Thymus (tissue), 11 donors: ENCODE measurements around the gene ITPK1. TPM values are rescaled to one million over a fixed set of nuclear protein-coding genes. Genes with fewer than 3 reads are reported as not detected.
"Not testable (repeated sequence)": the region's sequence is repeated elsewhere in the genome, so short reads cannot be mapped to it uniquely, and the experiment has no call there.

Experiments
- DNase-seq, 9 donors: peaks; one replicate each; pipeline ENCODE4 v3.0.0-alpha.2; 2013; ENCODE audit warnings: low spot score in 9 of 9, low read depth in 6 of 9, missing footprints in 1 of 9
- H3K27ac ChIP-seq, 2 donors: one replicate each; pipeline ENCODE4 v1.5.1; 2013; ENCODE audit warnings: control low read depth in 1 of 2, low read depth in 1 of 2, low read length in 1 of 2, mild to moderate bottlenecking in 1 of 2, moderate library complexity in 1 of 2
- H3K27me3 ChIP-seq, 2 donors: one replicate each; pipeline ENCODE4 v1.5.1; 2013; ENCODE audit warnings: low read length in 1 of 2; ENCODE audit not compliant: control insufficient read depth in 2 of 2, insufficient read depth in 1 of 2
- H3K36me3 ChIP-seq, 2 donors: one replicate each; pipeline ENCODE4 v1.5.1; 2013; ENCODE audit warnings: low read length in 1 of 2, mild to moderate bottlenecking in 1 of 2, moderate library complexity in 1 of 2; ENCODE audit not compliant: control insufficient read depth in 2 of 2, insufficient read depth in 2 of 2
- H3K4me1 ChIP-seq, 2 donors: one replicate each; pipeline ENCODE4 v1.5.1; 2013; ENCODE audit warnings: low read length in 2 of 2; ENCODE audit not compliant: control insufficient read depth in 2 of 2, insufficient read depth in 2 of 2
- H3K4me3 ChIP-seq, 2 donors: one replicate each; pipeline ENCODE4 v1.5.1; 2013; ENCODE audit warnings: low read length in 2 of 2, control low read depth in 1 of 2, mild to moderate bottlenecking in 1 of 2
- H3K9me3 ChIP-seq, 2 donors: one replicate each; pipeline ENCODE4 v1.5.1; 2013; ENCODE audit warnings: low read length in 1 of 2, mild to moderate bottlenecking in 1 of 2; ENCODE audit not compliant: control insufficient read depth in 2 of 2, insufficient read depth in 1 of 2
- WGBS: extraction: QIAGEN DNeasy Blood & Tissue Kit; methylation state at CpG from one replicate; pipeline ENCODE4 v1.1.7; 2013; 5-methylcytosine and 5-hydroxymethylcytosine counted together
- polyA plus RNA-seq: library from polyadenylated mRNA; stranded (reverse); fragments of 200-250 nt; gene quantifications from one replicate; pipeline ENCODE4 v1.2.3, GENCODE V29; 2013
- total RNA-seq: library from RNA; stranded (reverse); fragments of 120-200 nt; gene quantifications from one replicate; pipeline ENCODE4 v1.2.4, GENCODE V29; 2013
- donor health status: healthy.

Gene ITPK1
- total and polyA plus RNA-seq, 2 donors: 9.5 to 20.9 TPM

DNA sequence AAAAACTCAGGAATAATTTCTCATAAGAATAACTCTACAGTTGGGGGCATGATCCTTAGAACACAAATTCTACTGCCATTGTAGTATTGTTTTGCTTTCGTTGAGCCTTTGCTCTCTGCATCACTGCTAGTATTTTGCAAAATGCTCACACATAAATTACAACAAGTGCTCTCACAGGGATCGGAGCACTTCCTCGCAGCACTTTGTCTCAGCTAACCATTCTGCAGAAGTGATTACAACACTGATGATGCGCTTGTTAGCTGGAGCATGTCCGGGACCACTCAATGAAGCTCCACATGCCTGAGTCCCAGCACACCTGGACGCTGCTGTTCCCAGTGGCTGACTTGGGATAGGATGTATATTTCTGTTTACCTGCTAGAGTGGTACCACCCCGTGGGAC lies 37.4 kb upstream of the ITPK1 start:
- H3K4me3 ChIP-seq: no peak overlapping the region
- no peaks in the 10 kb centered on the region for H3K9me3 ChIP-seq
- H3K27me3 ChIP-seq: no peaks in the 10 kb centered on the region
- whole genome bisulfite sequencing: 89% methylated on average over 7 of the region's 7 CpGs
- H3K27ac ChIP-seq: no peak overlapping the region
- no peaks in the 10 kb centered on the region for H3K36me3 ChIP-seq
- DNase-seq: no peak
- no peaks in the 10 kb centered on the region for H3K4me1 ChIP-seq

DNA sequence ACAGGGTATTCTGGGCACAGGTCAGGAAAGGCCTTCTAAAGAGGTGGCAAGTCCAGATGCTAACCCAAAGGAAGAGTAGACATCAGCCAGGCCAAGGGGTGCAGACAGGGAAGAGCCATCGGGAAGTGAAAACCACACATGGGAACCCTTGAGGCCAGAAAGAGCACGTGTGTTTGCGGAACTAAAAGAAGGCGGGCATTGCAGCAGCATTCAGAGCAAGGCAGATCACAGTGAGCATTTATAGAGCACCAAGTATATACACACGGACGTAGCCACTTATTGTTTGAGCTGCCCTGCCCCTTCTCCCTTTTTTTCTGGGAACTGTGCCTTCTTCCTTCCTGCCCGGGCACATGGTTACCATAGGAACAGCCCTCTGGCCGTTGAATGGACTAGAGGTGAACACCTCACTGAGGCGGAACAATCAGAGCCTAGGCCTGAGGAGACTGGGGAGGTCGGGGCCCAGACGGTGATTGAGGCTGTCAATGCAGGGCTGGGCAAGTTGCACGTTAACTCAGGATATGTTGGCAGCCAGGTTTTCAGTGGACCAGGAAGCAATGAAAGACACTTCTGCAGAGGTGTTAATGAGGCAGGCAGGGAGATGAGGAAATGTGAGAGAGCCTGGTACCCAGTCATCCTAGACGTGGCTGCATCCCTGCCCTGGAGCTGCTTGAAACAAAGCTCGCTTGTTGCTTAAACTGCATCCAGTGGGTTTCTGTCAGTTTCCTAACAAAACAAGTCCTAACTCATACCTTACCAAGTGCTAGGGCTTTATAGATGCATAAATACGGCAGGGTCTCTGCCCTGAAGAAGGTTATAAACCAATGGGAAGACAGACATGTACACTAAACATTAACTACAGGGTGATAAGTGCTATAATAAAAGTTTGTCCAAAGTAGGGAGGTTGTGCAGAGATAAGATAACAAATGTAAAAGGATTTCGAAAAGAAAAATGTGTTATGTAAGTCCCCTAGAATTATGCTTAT lies 34.8 kb upstream of the ITPK1 start:
- Histone ChIP-seq H3K27ac (no peak overlapping the region), H3K27me3 (no peaks in the 10 kb centered on the region), H3K4me3 (no peak overlapping the region), H3K9me3 (no peaks in the 10 kb centered on the region), H3K4me1 (no peaks in the 10 kb centered on the region), H3K36me3 (no peaks in the 10 kb centered on the region)
- 68% methylated on average over 16 of the region's 16 CpGs for WGBS
- no peak for DNase-seq

DNA sequence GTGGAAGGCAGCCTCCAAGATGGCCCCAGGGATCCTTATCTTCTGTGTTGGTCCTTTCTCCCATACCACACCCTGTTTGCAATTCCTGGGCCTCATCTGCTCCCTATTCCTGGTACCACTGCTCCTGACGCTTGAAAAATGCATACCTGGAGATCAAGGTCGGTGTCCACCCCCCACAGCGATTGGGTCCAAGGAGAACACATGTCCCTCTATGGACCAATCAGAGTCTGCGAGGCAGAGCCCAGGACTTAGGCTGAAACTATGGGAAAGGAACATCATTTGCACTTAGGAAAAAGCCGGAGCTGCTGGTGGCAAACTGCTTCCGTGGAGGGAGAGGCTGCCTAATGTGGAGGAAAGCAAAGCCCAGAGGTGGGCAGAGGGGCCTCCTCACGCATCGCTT lies 33.3 kb upstream of the ITPK1 start:
- no peaks in the 10 kb centered on the region for H3K36me3 ChIP-seq
- DNase-seq: no peak
- no peaks in the 10 kb centered on the region for H3K27me3 ChIP-seq
- no peaks in the 10 kb centered on the region for H3K9me3 ChIP-seq
- WGBS: 98% methylated on average over 8 of the region's 8 CpGs
- H3K4me3 ChIP-seq: no peak overlapping the region
- no peak overlapping the region for H3K27ac ChIP-seq
- no peaks in the 10 kb centered on the region for H3K4me1 ChIP-seq

DNA sequence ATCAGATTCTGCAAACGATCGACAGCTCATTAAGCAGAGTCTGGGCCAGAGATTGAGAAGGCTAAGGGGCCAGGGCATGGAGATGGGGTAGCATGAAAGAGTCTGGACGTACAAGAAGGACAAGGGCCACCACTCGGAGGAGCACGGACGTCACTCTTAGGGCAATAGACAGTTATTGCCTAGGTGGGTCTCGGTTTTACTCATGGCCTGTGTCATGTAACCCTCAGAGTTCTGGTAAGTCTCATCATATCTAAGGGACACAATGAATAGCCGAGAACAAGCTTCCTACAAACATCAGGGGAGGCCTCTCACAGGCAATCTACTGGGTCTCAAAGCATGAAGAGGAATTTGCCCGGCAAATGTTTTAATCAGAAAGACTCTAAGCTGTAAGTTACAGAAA lies 30.4 kb upstream of the ITPK1 start:
- Histone ChIP-seq H3K27me3 (no peaks in the 10 kb centered on the region), H3K36me3 (no peaks in the 10 kb centered on the region), H3K9me3 (no peaks in the 10 kb centered on the region), H3K27ac (no peak overlapping the region), H3K4me1 (no peaks in the 10 kb centered on the region), H3K4me3 (no peak overlapping the region)
- 94% methylated on average over 9 of the region's 9 CpGs for WGBS
- DNase-seq: no peak

DNA sequence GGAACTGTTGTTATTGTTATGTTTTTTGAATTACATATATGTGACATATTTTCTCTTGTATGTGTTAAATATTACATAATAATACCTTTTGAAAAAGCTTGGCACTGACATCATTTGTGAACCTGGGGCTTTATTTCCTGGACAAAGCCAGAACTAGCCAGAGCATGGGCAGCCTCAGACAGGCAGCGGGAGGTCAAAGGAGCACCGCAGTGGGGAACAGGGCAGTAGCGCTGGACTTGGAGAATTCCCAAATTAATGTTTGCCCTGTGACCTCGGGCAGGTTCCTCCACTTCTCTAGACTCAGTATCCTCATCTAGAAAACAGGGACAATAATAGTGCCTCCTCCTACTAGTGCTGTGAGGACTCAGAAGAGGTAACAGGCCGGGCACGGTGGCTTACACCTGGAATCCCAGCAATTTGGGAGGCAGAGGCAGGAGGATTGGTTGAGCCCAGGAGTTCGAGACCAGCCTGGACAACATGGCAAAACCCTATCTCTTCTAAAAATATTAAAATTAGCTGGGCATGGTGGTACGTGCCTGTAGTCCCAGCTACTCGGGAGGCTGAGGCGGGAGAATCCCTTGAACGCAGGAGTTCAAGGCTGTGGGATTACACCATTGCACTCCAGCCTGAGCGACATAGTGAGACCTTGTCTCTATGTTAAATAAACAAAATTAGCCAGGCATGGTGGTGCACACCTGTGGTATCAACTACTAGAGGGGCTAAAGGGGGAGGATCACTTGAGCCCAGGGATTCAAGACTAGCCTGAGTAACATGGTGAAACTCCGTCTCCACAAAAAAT lies 27.3 kb upstream of the ITPK1 start:
- Histone ChIP-seq H3K36me3 (no peaks in the 10 kb centered on the region), H3K4me3 (no peak overlapping the region), H3K27ac (no peak overlapping the region), H3K4me1 (peaks cover 0 to 2% of the 10 kb centered on the region in 2 donors), H3K27me3 (no peaks in the 10 kb centered on the region), H3K9me3 (no peaks in the 10 kb centered on the region)
- DNase-seq: no peak
- 77% methylated on average over 13 of the region's 13 CpGs for WGBS

DNA sequence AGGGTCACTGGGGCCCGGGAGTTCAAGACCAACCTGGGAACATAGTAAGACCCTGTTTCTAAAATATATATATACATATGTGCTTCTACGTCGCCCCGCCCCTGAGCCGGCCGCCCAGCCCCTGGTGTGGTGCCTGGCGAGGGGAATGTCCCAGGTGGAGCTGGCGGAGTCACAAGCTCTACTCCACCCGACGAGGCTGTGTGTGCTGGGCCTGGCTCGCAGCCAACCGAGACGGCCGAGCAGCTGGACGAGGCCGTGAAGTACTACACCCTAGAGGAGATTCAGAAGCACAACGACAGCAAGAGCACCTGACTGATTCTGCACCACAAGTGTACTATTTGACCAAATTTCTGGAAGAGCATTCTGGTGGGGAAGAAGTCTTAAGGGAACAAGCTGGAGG lies 22.1 kb upstream of the ITPK1 start:
- Histone ChIP-seq H3K27ac (no peak overlapping the region), H3K27me3 (no peaks in the 10 kb centered on the region), H3K4me3 (no peak overlapping the region), H3K36me3 (no peaks in the 10 kb centered on the region), H3K9me3 (no peaks in the 10 kb centered on the region), H3K4me1 (peaks cover 0 to 2% of the 10 kb centered on the region in 2 donors)
- no peak for DNase-seq
- 85% methylated on average over 17 of the region's 17 CpGs for WGBS

DNA sequence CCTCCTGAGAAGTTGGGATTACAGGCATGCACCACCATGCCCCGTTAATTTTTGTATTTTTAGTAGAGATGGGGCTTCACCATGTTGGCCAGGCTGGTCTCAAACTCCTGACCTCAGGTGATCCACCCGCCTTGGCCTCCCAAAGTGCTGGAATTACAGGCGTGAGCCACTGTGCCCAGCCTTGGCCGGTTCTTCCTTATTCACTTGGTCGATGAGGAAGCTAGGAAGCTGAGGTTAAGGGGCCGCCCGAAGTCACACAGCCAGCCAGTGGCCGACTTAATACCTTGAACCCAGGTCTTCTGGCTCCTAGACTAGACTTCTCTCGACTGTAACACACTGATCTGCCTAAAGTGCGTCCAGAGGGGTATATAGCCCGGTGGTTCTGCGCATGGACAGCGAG lies 20.8 kb upstream of the ITPK1 start:
- not testable (repeated sequence) for DNase-seq, H3K4me3 ChIP-seq, H3K36me3 ChIP-seq, H3K4me1 ChIP-seq, H3K27ac ChIP-seq, H3K9me3 ChIP-seq, H3K27me3 ChIP-seq
- WGBS: 79% methylated on average over 13 of the region's 13 CpGs

DNA sequence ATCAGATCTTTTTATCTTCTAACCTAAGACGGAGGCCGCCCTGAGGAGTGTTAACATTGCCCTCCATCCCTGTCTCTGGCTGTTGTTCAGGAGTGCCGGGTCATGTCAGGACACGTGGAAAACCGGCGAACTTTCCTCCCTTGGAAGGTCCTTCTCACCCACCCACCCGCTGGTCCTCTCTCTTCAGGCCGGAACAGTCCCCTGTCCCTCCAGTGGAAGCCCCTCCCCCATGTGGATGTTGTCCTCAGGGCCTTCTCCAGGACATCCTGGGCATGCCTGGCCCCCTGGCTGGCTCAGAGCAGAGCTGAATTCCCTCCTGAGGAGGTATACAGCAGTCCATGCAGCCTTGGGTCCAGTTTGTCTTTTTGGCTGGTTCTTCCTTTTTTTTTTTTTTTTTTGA lies 20.3 kb upstream of the ITPK1 start:
- 92% methylated on average over 8 of the region's 8 CpGs for WGBS

DNA sequence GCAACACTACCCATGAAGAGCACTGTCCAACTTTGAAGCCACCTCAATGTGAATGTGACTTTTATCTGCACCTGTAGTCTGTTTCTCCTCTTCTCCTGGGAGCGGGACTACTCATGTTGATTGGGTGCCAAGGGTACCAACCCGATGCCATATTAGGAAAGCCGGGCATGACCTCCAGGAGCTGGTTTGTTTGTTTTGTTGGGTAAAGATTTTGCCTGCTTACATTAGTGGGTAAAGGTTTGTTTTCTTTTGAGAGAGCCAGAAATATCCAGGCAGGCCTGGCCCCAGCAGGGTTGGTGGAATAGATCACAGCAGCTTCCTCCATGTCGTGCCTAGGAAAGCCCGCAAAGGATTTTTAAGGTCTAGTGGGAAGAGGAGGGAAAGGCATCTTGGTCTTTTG lies 19.7 kb upstream of the ITPK1 start:
- Histone ChIP-seq H3K4me1 (peaks cover 0 to 2% of the 10 kb centered on the region in 2 donors), H3K36me3 (no peaks in the 10 kb centered on the region), H3K27me3 (no peaks in the 10 kb centered on the region), H3K4me3 (no peak overlapping the region), H3K27ac (no peak overlapping the region), H3K9me3 (no peaks in the 10 kb centered on the region)
- no peak for DNase-seq
- WGBS: 97% methylated on average over 5 of the region's 5 CpGs

More for the DNA sequence above, 20.3 kb upstream of the ITPK1 start:
- Histone ChIP-seq H3K36me3 (no peaks in the 10 kb centered on the region), H3K9me3 (no peaks in the 10 kb centered on the region), H3K4me1 (peaks cover 0 to 2% of the 10 kb centered on the region in 2 donors), H3K27me3 (no peaks in the 10 kb centered on the region), H3K4me3 (no peak overlapping the region), H3K27ac (no peak overlapping the region)
- no peak for DNase-seq
